GM21367 (cell line): ENCODE measurements around the gene HLCS.

ENCODE experiments used
- ATAC-seq: cut with Tn5 transposase; IDR thresholded peaks from one replicate; pipeline ENCODE4 v1.9.1; 2021; ENCODE audit not compliant: unreplicated experiment

The HLCS gene

DNA sequence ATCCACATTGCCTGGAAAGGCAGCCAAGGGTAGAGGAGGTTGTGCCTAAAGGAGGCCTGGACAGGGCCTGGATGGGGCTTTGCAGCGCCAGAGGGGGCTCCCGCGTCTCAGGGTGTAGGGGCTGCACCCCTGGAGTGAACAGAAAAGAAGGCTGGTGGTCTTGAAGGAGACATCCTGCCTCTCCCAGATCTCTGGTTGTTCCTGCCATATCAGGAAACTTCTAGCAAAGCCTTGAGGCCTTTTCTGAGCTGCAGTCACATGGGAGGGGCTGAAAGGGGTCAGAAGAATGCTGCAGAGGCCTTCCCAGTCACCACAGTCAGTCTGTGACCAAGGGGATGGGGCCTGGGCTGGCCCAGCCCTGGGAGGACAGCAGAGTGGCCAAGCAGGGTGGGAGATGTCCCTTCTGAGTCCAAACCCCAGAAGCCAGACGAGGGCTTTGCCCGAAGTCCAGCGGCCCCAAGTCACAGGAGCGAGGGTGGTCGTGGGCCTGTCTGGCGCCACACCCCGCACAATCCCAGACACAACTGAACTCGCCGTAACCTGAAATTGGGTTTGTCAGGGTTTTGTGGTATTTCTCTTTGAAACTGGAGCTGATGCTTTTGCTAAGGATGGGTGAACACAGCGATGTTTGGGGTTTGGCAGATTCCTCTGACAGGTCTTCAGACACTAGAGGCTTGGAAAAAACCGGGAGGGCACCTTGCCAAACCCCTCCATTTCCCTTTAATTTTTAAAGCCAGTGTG lies 237.9 kb downstream of the HLCS start:
- no peak for ATAC-seq

DNA sequence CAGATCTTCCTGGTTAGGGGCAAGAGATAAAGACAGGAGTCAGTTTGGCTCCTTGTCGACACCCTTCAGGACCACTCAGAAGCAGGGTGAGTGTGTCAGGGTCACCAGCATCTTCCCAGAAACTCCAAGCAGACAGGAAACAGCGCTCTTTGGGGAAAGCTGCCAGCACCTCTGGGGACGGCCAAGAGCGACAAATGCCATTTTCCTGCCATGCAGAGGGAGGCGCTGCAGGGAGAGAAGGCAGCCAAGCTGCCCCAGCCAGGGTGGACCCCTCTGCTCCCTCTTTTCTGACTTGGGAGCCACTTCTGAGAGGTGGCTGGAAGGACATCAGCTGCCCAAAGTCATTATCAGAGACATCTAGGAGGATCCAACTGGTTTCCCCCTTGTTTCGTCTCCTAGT lies 238.6 kb downstream of the HLCS start:
- no peak for ATAC-seq

DNA sequence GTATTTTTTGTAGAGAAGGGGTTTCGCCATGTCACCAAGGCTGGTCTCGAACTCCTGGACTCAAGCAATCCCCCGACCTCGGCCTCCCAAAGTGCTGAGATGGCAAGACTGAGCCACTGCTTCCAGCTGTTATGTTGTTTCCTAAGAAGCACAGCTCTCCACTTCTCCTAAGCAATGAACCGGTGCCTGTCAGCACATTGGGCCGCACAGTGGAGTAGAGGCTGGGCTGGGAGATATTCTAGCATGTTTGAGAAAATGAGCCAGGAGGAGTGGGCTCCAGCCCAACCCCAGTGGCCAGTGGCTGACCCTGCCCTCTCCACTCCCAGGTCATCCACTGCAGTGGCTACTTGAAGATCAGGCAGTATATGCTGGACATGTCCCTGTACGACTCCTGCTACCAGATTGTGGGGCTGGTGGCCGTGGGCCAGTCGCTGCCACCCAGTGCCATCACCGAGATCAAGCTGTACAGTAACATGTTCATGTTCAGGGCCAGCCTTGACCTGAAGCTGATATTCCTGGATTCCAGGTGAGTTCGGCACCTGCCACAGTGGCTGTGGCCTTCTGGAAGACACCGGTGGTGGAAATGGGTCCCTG lies 240.6 kb downstream of the HLCS start:
- no peak for ATAC-seq

DNA sequence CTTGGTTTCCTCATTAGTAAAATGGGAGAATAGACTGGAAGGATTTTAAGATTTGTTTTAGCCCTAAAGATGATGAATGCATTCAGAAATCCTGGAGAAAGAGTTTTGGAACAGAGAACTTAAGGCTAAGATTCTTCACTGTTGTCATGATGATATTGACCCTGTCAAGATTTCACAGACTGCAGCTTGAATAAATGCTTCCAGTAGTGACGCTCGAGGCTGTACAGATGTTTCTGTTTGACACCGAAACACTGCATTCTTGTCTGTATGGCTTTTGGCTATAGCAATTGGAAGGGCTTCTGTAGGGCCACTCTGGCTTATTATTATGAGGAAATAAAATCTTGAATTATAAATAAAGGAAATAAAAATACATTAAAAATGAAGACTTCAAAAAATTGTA lies 241.8 kb downstream of the HLCS start:
- no peak for ATAC-seq

DNA sequence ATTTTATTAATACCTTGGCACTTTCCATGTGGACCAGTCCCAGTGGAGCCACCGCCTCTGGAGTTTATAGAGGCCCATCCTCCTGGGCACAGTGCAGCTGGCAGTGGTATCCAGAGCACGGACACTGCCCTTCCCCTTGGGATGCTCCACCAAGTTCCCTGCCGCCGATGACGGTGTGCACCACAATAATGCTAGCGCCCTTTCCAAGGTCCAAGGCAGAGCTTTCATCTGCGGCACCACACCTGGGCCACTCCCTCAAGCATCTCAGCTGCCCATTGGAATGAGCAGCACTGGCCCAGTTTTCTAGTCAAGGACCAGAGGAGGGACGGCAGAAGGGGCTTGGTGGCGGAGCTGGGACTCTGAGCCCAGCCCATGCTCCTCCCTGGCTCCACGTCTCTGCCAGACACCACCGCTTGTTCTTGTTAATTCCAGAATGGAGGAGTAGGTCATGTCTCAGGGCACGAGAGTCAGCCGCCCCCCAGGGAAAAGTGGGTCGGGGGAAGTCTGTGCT lies 243.0 kb downstream of the HLCS start:
- no peak for ATAC-seq

DNA sequence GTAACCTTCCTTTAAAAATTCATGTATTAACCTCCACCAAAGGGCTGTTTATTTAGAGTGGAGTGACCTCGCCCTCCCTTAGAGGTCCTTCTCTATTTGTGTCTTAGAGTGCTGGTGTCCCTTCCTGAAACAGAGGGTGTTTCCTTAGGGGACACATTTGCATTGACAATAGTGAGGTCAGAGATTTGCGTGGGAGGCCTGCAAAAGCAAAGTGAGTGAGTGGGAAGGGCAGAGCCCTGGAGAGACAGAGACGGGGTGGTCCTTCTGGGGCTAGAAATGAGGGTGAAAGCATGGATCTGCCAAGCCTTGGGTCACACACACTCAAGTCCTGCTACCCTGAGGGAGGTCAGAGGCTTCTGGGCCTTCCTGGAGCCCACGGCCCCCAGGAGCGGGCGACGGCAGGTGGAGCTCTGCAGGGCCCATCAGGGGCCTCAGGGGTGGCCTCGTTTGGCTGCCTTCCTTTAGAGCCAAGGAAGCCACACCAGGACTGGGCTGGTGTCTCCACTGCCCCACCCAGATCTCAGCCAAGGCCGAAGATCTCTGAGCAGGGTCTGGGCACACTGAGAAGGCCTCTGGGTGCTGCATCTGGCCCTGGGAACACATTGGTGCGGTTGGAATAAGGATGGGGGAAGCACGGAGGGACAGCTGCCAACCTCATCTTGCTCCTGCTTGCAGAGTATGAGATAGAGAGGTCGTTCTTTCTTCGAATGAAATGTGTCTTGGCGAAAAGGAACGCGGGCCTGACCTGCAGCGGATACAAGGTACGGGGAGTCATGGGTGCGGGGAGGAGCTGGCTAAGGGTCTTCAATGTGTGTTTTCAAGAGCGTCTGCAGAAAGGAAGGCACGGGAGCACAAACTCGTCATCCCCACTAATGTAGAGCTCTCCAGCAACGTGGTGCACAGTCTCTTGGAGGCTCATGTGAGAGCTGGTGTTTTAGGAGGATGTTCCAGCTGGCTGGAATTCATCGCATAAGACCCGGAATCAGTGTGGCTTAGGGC lies 243.8 kb downstream of the HLCS start:
- no peak for ATAC-seq

DNA sequence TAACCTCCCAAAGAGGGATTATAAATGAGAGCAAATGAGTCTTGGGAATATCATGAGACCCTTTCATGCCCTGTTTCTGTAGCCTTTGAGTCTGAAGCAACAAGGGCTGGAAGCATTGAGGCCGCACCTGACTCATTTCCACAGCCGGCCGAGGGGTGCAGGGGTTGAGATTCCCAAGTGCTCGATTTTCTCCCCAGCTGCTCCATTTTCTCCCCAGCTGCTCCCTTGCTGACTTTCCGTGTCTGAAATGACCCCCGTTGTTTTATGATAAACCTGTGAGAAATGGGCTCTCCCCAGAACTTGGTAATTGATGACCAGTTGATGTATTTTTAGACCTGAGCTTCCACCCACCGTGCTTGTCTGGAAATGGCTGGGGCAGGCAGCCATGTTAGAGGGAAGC lies 244.7 kb downstream of the HLCS start:
- no peak for ATAC-seq

DNA sequence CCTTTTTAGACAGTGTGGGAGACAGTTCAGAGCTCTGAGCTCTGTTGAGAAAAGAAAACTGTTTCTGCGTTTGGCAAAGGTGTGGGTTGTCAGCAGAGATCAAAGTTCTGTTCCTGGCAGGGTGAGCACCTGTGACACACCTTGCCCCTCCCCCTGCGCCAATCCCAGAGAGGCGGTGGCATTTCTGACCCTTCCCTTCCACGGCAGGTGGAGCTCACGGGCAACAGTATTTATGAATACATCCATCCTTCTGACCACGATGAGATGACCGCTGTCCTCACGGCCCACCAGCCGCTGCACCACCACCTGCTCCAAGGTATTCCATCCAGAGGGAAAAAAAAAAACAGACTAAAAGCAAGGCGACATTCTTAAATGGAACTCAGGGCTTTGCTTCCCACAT lies 246.9 kb downstream of the HLCS start:
- no peak for ATAC-seq

DNA sequence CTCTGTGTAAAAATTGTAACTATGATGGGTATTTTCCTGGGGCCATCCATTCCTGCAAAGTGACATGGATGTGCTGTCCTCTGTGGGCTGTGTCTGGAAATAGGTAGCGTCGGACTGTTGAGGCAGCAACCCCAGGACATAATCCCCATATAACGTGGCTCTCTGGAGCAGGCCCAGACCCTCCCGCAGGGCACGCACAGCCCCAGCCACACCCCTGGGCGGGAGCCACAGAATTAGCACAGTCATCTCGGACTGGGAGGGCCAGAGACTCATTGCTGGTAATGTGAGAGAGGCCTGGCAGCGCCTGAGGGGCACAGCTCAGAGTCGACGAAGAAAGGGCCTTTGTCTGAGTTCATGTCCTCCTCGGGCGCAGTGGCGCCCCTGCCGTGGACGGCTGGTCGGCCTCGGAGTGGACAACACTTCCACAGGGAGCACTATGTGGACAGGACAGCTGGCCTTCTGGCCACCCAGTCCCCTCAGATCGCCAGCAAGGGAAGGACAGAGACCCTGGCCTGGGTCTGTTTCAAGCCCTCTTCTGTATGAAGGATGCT lies 247.4 kb downstream of the HLCS start:
- ATAC-seq: no peak

DNA sequence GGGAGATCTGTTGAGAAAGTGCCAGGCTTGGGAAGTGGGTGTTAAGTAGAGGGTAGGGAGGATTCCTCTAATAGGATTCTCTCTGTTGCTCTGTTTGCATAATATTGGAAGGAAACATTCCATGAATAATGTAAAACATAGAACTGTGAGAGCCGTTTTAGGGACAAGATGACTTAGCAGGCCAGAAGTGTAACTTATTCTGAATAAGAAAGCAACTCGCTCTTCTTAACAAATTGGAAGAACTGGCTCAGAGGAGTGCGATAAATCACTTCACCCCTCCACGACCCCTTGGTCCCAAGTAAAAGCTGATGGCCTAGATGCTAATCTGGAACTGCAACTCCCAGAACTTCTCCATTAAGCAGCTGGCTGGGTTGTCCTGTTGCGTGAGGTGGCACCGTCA lies 248.5 kb downstream of the HLCS start:
- ATAC-seq: no peak

DNA sequence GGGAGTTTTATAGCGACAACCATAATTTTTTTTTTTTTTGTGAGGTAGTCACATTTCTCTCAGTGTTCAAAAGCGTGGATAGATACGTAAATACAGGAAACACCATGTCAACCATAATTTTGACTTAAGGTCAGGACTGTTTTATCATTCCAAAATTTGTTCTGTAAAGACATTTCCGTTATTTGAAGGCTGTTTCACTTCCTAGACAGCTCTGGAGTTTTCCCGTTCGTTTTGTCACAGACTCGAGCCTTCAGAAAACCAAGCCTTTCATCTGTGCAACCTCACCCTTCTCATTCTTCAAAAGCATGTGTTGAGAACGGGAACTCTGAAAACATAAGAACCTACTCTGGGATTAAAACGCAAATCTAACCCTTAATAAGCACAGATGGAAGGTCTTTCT lies 249.6 kb downstream of the HLCS start:
- ATAC-seq: no peak

DNA sequence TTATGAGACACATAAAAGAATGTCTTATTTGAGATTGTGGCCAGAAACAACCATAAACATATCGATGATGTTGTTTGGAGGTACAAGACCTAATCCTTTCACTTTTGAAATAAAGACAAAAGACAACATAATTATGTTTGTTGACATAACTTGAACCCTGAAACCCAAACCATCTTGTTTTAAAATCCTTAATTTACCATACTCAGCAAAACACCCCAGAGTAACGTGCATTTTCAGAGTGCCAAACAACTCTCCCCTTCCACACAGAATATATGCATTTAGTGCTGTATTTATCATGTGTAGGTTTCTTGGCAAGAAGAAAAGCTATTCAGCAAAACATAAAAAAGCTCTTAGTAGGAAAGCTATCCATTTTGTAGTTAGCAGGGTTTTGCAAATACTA lies 250.1 kb downstream of the HLCS start:
- no peak for ATAC-seq

DNA sequence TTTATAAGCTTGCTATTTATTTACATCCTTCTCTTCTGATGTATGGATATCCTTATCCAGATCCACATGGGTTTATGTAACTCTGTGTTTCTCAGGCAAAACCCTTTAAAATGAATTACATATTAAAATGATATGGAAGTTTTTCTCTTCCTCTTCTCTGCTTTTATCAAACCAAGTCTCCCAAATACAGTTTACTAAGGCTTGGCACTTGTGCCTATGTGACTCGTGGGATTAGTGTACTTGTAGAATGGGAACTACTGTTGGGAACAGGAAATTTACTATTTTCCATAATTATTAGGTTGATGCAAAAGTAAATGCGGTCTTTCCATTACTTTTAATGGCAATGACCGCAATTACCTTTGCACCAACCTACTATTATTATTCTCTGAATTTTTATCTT lies 252.7 kb downstream of the HLCS start:
- ATAC-seq: no peak

DNA sequence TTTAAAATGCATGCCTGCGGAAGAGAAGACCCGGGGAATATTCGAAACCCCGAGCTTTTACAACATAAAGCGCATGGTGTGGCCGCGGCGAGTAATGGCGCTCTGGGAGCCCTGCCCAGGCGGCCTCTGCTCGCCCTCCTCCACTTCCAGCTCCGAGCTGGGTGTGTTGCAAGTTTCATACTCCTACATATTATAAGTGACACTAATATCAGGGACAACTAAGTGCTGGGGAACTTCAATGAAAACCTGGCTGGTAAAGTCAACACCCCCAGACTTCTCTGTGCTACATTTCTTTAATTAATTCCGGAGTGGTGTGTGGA lies 255.8 kb downstream of the HLCS start:
- no peak for ATAC-seq

DNA sequence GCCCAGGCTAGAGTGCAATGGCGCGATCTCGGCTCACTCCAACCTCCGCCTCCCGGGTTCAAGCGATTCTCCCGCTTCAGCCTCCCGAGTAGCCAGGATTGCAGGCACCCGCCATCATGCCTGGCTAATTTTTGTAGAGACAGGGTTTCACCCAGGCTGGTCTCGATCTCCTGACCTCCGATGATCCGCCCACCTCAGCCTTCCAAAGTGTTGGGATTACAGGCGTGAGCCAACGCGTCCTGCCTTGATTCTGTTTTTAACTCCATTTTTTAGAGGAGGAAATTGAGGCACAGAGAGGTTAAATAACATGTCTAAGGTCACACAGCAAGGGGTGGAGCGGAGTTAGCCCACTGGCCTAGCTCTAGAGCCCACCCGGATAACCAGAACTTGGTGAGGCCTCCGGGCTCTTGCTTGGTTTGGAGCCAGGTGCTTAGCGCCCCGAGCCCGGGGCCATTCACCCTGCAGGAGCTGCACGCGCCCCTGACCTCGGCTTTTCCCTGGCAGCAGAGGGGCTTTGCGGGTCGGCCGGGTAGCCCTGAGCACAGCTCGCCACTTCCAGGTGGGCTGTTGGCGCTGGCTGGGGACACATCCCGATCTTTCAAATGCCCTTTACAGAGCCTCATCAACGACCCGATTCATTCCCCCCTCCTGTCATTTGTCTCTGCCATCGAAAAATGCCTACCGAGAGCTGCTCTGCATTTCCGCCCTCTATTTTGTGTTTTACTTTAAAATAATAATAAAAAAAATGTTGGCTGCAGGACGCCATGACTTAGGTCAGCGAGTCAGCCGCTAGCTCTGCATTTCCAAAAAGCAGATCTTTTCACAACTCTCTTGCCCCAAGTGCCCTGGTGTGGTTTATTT lies 256.4 kb downstream of the HLCS start:
- ATAC-seq: no peak

DNA sequence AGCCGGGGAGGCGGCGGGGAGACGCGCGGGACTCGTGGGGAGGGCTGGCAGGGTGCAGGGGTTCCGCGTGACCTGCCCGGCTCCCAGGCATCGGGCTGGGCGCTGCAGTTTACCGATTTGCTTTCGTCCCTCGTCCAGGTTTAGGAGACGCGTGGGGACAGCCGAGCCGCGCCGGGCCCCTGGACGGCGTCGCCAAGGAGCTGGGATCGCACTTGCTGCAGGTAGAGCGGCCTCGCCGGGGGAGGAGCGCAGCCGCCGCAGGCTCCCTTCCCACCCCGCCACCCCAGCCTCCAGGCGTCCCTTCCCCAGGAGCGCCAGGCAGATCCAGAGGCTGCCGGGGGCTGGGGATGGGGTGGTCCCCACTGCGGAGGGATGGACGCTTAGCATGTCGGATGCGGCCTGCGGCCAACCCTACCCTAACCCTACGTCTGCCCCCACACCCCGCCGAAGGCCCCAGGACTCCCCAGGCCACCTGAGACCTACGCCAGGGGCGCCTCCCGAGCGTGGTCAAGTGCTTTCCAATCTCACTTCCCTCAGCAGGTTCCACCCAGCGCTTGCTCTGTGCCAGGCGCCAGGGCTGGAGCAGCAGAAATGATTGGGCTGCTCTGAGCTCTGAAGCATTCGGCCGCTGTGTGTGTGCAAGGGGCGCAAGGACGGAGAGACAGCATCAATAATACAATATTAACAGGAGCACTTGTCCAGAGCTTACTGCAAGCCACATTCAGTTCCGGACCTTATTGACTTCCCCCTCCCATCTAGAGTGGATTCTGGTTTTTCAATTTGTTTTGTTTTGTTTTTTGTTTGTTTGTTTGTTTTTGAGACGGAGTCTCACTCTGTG lies 257.2 kb downstream of the HLCS start:
- no peak for ATAC-seq

DNA sequence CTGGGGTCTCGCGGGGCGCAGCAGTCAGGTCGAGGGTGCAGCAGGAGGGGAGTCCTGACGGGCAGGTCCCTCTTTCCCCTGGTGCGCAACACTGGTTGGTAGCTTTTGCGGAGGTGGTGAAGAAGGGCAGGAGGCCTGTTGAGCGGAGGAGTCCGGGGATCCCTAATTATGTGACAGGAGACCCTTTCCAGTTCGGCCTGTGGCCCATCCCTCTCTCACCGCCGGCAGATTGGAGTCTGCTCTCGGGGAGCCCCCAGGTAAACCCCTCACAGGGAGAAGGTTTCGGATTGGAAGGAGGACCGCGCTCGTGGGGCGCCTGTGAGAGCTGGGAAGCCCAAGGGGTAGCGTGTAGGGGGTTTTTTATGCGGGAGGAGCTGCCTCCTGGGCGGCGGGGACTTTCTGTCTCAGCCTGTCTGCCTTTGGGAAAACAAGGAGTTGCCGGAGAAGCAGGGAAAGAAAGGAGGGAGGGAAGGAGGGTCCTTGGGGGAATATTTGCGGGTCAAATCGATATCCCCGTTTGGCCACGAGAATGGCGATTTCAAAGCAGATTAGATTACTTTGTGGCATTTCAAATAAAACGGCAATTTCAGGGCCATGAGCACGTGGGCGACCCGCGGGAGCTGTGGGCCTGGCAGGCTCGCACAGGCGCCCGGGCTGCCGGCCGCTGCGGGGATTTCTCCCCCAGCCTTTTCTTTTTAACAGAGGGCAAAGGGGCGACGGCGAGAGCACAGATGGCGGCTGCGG lies 258.0 kb downstream of the HLCS start:
- ATAC-seq: no peak

DNA sequence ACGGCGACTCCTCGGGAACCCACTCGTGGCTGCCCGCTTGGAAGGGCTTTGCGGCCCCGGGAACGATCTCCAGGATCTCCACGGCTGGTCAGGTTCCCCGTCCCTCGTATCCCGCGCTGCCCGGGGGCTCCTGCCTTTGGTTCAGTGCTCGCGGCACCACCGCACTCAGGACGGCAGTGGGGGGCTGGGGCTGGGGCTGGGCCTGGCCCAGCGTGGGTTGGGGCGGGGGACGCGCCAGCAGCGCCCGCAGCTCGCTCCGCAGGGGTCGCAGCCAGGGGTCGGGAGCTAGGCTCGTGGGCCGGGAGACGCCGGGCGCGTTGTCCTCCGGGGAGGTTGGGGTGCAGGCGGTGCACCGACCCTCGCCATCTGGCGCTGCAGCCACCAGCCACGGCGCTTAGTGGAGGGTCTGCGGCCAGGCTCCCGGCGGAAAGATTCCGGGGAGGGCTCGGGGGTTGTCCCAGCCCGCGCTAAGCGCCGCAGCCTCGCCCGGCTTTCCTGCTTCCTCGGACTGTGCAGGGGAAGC lies 258.6 kb downstream of the HLCS start:
- no peak for ATAC-seq
